Adrenal gland (tissue), 5 donors: Measurements from ENCODE around the gene TBL2.

Experiments used
- CTCF ChIP-seq, 6 experiments: fragments of 450-650 bp in 4 of 6; fragments of 200-600 bp in 2 of 6; sonication (generic) in 1 of 6; IDR thresholded peaks; 1 replicate in 5 of 6; 2 replicates in 1 of 6; pipeline versions ENCODE4 v1.5.1 to v1.8.0; 2016 to 2021; ENCODE audit warnings: antibody characterized with exemption in 6 of 6, mild to moderate bottlenecking in 2 of 6, moderate library complexity in 1 of 6
- POLR2A ChIP-seq, 2 donors: fragments of 450-650 bp; IDR thresholded peaks; one replicate each; pipeline ENCODE4 v1.6.1; 2017; ENCODE audit warnings: antibody characterized with exemption in 2 of 2, mild to moderate bottlenecking in 2 of 2, moderate library complexity in 1 of 2
- donor health status: DM: no; HTN: no; CAD: no.

- TF ChIP-seq CTCF (IDR thresholded peaks at IDR 0.05) (no peak), POLR2A (IDR thresholded peaks at IDR 0.05) (no peak)
These were observed 18.0 kb upstream of the TBL2 start for GRCh38 chr7:73596191-73597065.
